ENCODE measurements around the gene KDM4E.

DNA sequence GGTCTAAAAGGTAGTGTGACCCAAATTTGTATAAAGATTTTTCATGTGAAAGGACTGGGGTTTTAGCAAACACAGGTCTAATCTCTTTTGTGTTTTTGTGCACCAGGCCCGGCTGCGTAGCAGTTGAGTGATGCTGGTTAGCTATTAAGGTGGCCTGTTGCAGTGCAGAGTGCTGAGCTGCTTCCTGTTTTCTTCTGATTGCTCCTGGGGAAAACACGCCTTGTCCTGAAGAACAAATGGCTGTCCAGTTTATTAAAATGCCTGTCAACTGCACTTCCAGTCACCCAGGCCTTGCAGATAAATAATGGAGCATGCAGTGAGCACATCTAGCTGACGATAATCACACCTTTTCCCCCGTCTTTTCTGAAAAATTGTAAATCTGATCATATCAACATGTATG is 43.5 kb downstream of the KDM4E start:
- TF ChIP-seq NCOA2 (IDR thresholded peaks at IDR 0.05; ENCODE audit: partially characterized antibody in 2 of 2): no peak
- TF ChIP-seq ATF7 (IDR thresholded peaks at IDR 0.05): peak; percentile 58; the same call in 1 of the 2 replicates
- no peak for TF ChIP-seq ZNF184 (CRISPR knock-in tag; IDR thresholded peaks at IDR 0.05)
- no peak for TF ChIP-seq TSC22D4 (tag; IDR thresholded peaks at IDR 0.05)
- TF ChIP-seq POLR2A (conservative IDR thresholded peaks at IDR 0.05): peak; percentile 84
- TF ChIP-seq TGIF2 (CRISPR knock-in tag; IDR thresholded peaks at IDR 0.05): no peak
- 0 out of 2 replicates have a peak, but pooled peaks have one; percentile 74 for TF ChIP-seq MXI1 (IDR thresholded peaks at IDR 0.05; ENCODE audit: low read depth, low read length)
- peak; percentile 37; the same call in 1 of the 2 replicates for TF ChIP-seq EP300 (IDR thresholded peaks at IDR 0.05; ENCODE audit: low read length)
- no peak; the same call in 1 of the 2 replicates for TF ChIP-seq TAF7 (tag; IDR thresholded peaks at IDR 0.05)

All from K562 (cell line).